ENCODE data around the gene INPP5D.

DNA sequence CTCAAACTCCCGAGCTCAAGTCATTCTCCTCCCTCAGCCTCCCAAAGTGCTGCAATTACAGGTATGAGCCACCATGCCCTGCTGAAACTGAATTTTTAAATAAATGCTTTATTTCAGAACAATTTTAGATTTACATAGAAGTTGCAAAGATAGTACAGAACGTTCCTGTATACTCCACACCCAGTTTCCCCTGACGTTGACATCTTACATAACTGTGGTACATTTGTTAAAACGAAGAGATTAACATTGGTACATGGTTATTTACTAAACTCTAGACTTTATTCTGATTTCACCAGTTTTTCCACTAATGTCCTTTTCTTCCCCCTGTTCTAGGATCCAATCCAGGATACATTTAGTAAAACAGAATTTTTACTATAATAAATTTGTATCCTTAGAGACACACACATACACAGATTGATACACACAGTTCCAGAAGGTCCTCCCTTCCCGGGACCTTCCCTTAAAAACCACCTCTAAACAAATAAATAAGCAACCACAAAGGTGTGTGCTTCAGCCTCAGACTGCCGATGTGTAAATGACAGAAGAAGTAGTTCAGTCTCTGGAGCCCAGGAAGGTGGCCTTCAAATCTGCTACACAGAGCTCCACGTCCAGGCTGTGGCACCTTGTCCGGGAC is 20.8 kb upstream of the INPP5D start:
- no peak for TF ChIP-seq POLR2A (IDR thresholded peaks at IDR 0.05; ENCODE audit: low read length)
- no peak for TF ChIP-seq GATA1 (IDR thresholded peaks at IDR 0.05; ENCODE audit: low read depth, low read length)

Measured in erythroblast (primary cell).